IMR-90 (cell line): ENCODE data around the gene APLF. TPM values are rescaled to one million over a fixed set of nuclear protein-coding genes. Genes with fewer than 3 reads are reported as not detected.
"Not testable (repeated sequence)": the region's sequence is repeated elsewhere in the genome, so short reads cannot be mapped to it uniquely, and the experiment has no call there.

Source experiments
- ATAC-seq: fragments of 200-7000 bp; cut with Tn5 transposase; 2 replicates; pipeline ENCODE4 v1.9.1; 2020; ENCODE audit warnings: low read depth, mild to moderate bottlenecking, moderate library complexity
- BruUV-seq: library from RNA; stranded (reverse); fragments of 400-500 nt; replicated peaks from 2 replicates; lab custom pipeline; 2021; lab: Mats Ljungman, UMichigan
- CTCF ChIA-PET: fragments of 300-600 bp; formaldehyde crosslinking; extraction: SDS; loops from one replicate; lab custom pipeline; 2021; ENCODE audit warnings: antibody characterized with exemption; lab: Yijun Ruan, JAX
- POLR2A ChIA-PET: fragments of 300-600 bp; sonication (Branson Sonifier 250); formaldehyde crosslinking; loops from one replicate; lab custom pipeline; 2022; ENCODE audit warnings: antibody characterized with exemption; ENCODE audit not compliant: unreplicated experiment; lab: Charles Lee
- DNase-seq: peaks from one replicate; pipeline ENCODE4 v3.0.0; 2013
- H2AFZ ChIP-seq: replicated peaks from 2 replicates; pipeline ENCODE3; 2013; ENCODE audit warnings: low read length, mild to moderate bottlenecking; ENCODE audit not compliant: poor library complexity
- H2AK5ac ChIP-seq: 2 replicates; pipeline ENCODE4 v1.6.1; 2013; ENCODE audit warnings: low read depth, low read length, inconsistent platforms
- H2AK9ac ChIP-seq: replicated peaks from 2 replicates; pipeline ENCODE3; 2013; ENCODE audit warnings: mild to moderate bottlenecking, low read depth, low read length, moderate library complexity; ENCODE audit not compliant: poor library complexity
- H2BK120ac ChIP-seq: 2 replicates; pipeline ENCODE4 v1.6.1; 2013; ENCODE audit warnings: low read depth, low read length, inconsistent platforms
- H2BK15ac ChIP-seq: 3 replicates; pipeline ENCODE4 v1.6.1; 2013; ENCODE audit warnings: low read depth, low read length, inconsistent platforms
- H2BK20ac ChIP-seq: 2 replicates; pipeline ENCODE4 v1.6.1; 2013; ENCODE audit warnings: low read depth, mild to moderate bottlenecking, inconsistent platforms, low read length, moderate library complexity
- H2BK5ac ChIP-seq: 2 replicates; pipeline ENCODE4 v1.6.1; 2013; ENCODE audit warnings: mild to moderate bottlenecking, low read depth, low read length, inconsistent platforms; ENCODE audit not compliant: poor library complexity, severe bottlenecking
- H3K14ac ChIP-seq: replicated peaks from 2 replicates; pipeline ENCODE4 v1.6.1; 2013; ENCODE audit warnings: low read depth, low read length, inconsistent platforms
- H3K18ac ChIP-seq: 2 replicates; pipeline ENCODE4 v1.6.1; 2013; ENCODE audit warnings: low read depth, low read length, control low read depth
- H3K23ac ChIP-seq: 2 replicates; pipeline ENCODE4 v1.6.1; 2013; ENCODE audit warnings: low read depth, low read length, inconsistent platforms
- H3K27ac ChIP-seq: 2 replicates; pipeline ENCODE4 v1.5.1; 2013; ENCODE audit warnings: mild to moderate bottlenecking, control low read depth, low read length; ENCODE audit not compliant: insufficient read depth
- H3K27me3 ChIP-seq: 2 replicates; pipeline ENCODE4 v1.6.1; 2013; ENCODE audit warnings: low read length; ENCODE audit not compliant: control insufficient read depth, insufficient read depth
- H3K36me3 ChIP-seq: 2 replicates; pipeline ENCODE4 v1.6.1; 2013; ENCODE audit warnings: low read length, mixed read lengths; ENCODE audit not compliant: control insufficient read depth, insufficient read depth
- H3K4ac ChIP-seq: 2 replicates; pipeline ENCODE4 v1.6.1; 2013; ENCODE audit warnings: low read depth, low read length, inconsistent platforms
- H3K4me1 ChIP-seq: 2 replicates; pipeline ENCODE4 v1.6.1; 2013; ENCODE audit warnings: low read length, mixed read lengths; ENCODE audit not compliant: control insufficient read depth, insufficient read depth
- H3K4me2 ChIP-seq: 2 replicates; pipeline ENCODE4 v1.6.1; 2013; ENCODE audit warnings: low read depth, mild to moderate bottlenecking, control low read depth, low read length, moderate library complexity
- H3K4me3 ChIP-seq: 2 replicates; pipeline ENCODE4 v1.5.1; 2013; ENCODE audit warnings: low read depth, mild to moderate bottlenecking, control low read depth, low read length, moderate library complexity; ENCODE audit not compliant: insufficient read depth
- H3K56ac ChIP-seq: 2 replicates; pipeline ENCODE4 v1.6.1; 2013; ENCODE audit warnings: low read length, inconsistent platforms; ENCODE audit not compliant: insufficient read depth; ENCODE audit errors: extremely low read depth
- H3K79me1 ChIP-seq, 2 experiments: 2 replicates each; pipeline ENCODE4 v1.6.1; 2013; ENCODE audit warnings: low read length in 2 of 2, inconsistent platforms in 1 of 2, low read depth in 1 of 2
- H3K9ac ChIP-seq: 2 replicates; pipeline ENCODE4 v1.6.1; 2013; ENCODE audit warnings: low read depth, low read length, control low read depth
- H3K9me1 ChIP-seq: 2 replicates; pipeline ENCODE4 v1.6.1; 2013; ENCODE audit warnings: low read length, inconsistent platforms; ENCODE audit not compliant: insufficient read depth
- H3K9me3 ChIP-seq: 2 replicates; pipeline ENCODE4 v1.6.1; 2013; ENCODE audit warnings: low read length; ENCODE audit not compliant: control insufficient read depth, insufficient read depth
- H4K20me1 ChIP-seq: 2 replicates; pipeline ENCODE4 v1.6.1; 2013; ENCODE audit warnings: low read length, inconsistent platforms; ENCODE audit not compliant: insufficient read depth
- H4K5ac ChIP-seq: 2 replicates; pipeline ENCODE4 v1.6.1; 2013; ENCODE audit warnings: mild to moderate bottlenecking, low read depth, low read length, control low read depth
- H4K8ac ChIP-seq, 2 experiments: 2 replicates each; pipeline ENCODE4 v1.6.1; 2013; ENCODE audit warnings: low read depth in 2 of 2, low read length in 2 of 2, control low read depth in 1 of 2, inconsistent platforms in 1 of 2
- H4K91ac ChIP-seq: 2 replicates; pipeline ENCODE4 v1.6.1; 2013; ENCODE audit warnings: low read depth, low read length, inconsistent platforms; ENCODE audit not compliant: insufficient read depth
- CEBPB ChIP-seq: IDR thresholded peaks from 2 replicates; pipeline ENCODE4 v1.6.1; 2012; ENCODE audit warnings: low read depth, low read length, improper control_type of control experiment
- FOS ChIP-seq: fragments of 150-350 bp; IDR thresholded peaks from 2 replicates; pipeline ENCODE4 v1.6.1; 2016; ENCODE audit warnings: low read depth, low read length
- WGBS, 2 experiments: methylation state at CpG; one replicate each; pipeline versions ENCODE4 v1.1.5 to v1.1.7; 2013; ENCODE audit warnings: missing lambda C conversion rate in 2 of 2; ENCODE audit not compliant: insufficient read length in 1 of 2; ENCODE audit errors: extremely low coverage in 2 of 2; 5-methylcytosine and 5-hydroxymethylcytosine counted together
- dilution Hi-C: fragments of 300-500 bp; cut with HindIII; formaldehyde crosslinking; loops from one replicate; pipeline ENCODE4 v1.14.3; 2018; ENCODE audit warnings: low sequenced_read_pairs; ENCODE audit not compliant: unreplicated experiment
- in situ Hi-C: fragments of 300-500 bp; cut with MboI; formaldehyde crosslinking; loops from 3 replicates; pipeline ENCODE4 v1.14.3; 2019; ENCODE audit warnings: low sequenced_read_pairs, inconsistent platforms, mixed read lengths
- intact Hi-C: fragments of 100-400 bp; cut with micrococcal nuclease; formaldehyde crosslinking; loops from 2 replicates; pipeline ENCODE4 v1.10.0; 2022
- polyA plus RNA-seq, 3 experiments: library from polyadenylated mRNA; depleted of rRNA; stranded (reverse); fragments of >200 nt; gene quantifications; 2 replicates each; pipeline ENCODE4 v1.2.3, GENCODE V29; 2012; ENCODE audit warnings: low replicate concordance in 1 of 3
- total RNA-seq: library from RNA; depleted of rRNA; stranded (reverse); fragments of >200 nt; gene quantifications from 2 replicates; pipeline ENCODE4 v1.2.3, GENCODE V29; 2012

The APLF gene
- total and polyA plus RNA-seq, 2 of the 4 experiments (the other 2 are of a cell fraction), result 1.5 to 2.3 TPM

GRCh38 chr2:68488605-68489004 is 21.2 kb downstream of the APLF start:
- intact Hi-C loops, H2BK20ac ChIP-seq, ATAC-seq, H3K23ac ChIP-seq, BruUV-seq, H3K36me3 ChIP-seq, H3K9me1 ChIP-seq, H3K4me3 ChIP-seq, H3K27ac ChIP-seq, H3K4me1 ChIP-seq, H3K4me2 ChIP-seq, H2AK5ac ChIP-seq, H3K9ac ChIP-seq, H2AK9ac ChIP-seq, POLR2A ChIA-PET, H2BK5ac ChIP-seq, H2BK120ac ChIP-seq, H4K5ac ChIP-seq, H2BK15ac ChIP-seq, H3K27me3 ChIP-seq, dilution Hi-C loops, H3K79me1 ChIP-seq, H3K56ac ChIP-seq, H4K20me1 ChIP-seq, H3K4ac ChIP-seq, H3K14ac ChIP-seq, H3K9me3 ChIP-seq, H4K91ac ChIP-seq, H3K18ac ChIP-seq, H4K8ac ChIP-seq, H2AFZ ChIP-seq: not testable (repeated sequence)
- no CpG with 5 or more reads among the region's 1 CpG for WGBS, 2 experiments
- TF ChIP-seq FOS, result 0 out of 2 replicates have a peak, but pooled peaks have one; percentile 32
- TF ChIP-seq CEBPB, result peak; percentile 43; the same call in 1 of the 2 replicates
- DNase-seq, result peak; percentile 39
- CTCF ChIA-PET, result interaction anchor here (0.7 to 2.3 kb wide), 6 partner anchors 10 to 437 kb away, joined by 3 to 10 read pairs (median 4); no protein-coding TSS in a partner anchor
- in situ Hi-C loops, result loop anchor here (25.0 kb wide), 1 partner anchor 99 kb away; no protein-coding TSS in a partner anchor
